Measurements from ENCODE around the gene CDH13.

Gene CDH13

GRCh38 chr16:83270061-83270460 lies 643.3 kb downstream of the CDH13 start:
- DNase-seq: no peak

GRCh38 chr16:83270640-83271039 lies 643.9 kb downstream of the CDH13 start:
- DNase-seq: no peak

- DNase-seq: no peak
These were observed 644.4 kb downstream of the CDH13 start for GRCh38 chr16:83271123-83271522.

- DNase-seq: no peak
These were observed 645.3 kb downstream of the CDH13 start for GRCh38 chr16:83271970-83272575.

GRCh38 chr16:83272843-83273242 lies 646.1 kb downstream of the CDH13 start:
- no peak for DNase-seq

- no peak for DNase-seq
These were observed 646.9 kb downstream of the CDH13 start for GRCh38 chr16:83273504-83274173.

- no peak for DNase-seq
These were observed 652.5 kb downstream of the CDH13 start for GRCh38 chr16:83279251-83279650.

GRCh38 chr16:83285921-83286320 lies 659.2 kb downstream of the CDH13 start:
- no peak for DNase-seq

GRCh38 chr16:83296505-83296904 lies 669.7 kb downstream of the CDH13 start:
- DNase-seq: no peak

- DNase-seq: no peak
These were observed 671.8 kb downstream of the CDH13 start for GRCh38 chr16:83298541-83298940.

- no peak for DNase-seq
These were observed 673.6 kb downstream of the CDH13 start for GRCh38 chr16:83300326-83300725.

GRCh38 chr16:83301971-83302370 lies 675.2 kb downstream of the CDH13 start:
- no peak for DNase-seq

GRCh38 chr16:83302853-83303252 lies 676.1 kb downstream of the CDH13 start:
- DNase-seq: no peak

- no peak for DNase-seq
These were observed 678.3 kb downstream of the CDH13 start for GRCh38 chr16:83305092-83305491.

GRCh38 chr16:83306961-83307593 lies 680.3 kb downstream of the CDH13 start:
- DNase-seq: no peak

GRCh38 chr16:83307594-83307992 lies 680.8 kb downstream of the CDH13 start:
- DNase-seq: no peak

GRCh38 chr16:83308414-83308813 lies 681.6 kb downstream of the CDH13 start:
- DNase-seq: no peak

- DNase-seq: no peak
These were observed 684.0 kb downstream of the CDH13 start for GRCh38 chr16:83310816-83311215.

- no peak for DNase-seq
These were observed 685.4 kb downstream of the CDH13 start for GRCh38 chr16:83312015-83312717.

- no peak for DNase-seq
These were observed 686.0 kb downstream of the CDH13 start for GRCh38 chr16:83312718-83313245.

- DNase-seq: no peak
These were observed 688.5 kb downstream of the CDH13 start for GRCh38 chr16:83315271-83315670.

- no peak for DNase-seq
These were observed 689.7 kb downstream of the CDH13 start for GRCh38 chr16:83316458-83316857.

- DNase-seq: no peak
These were observed 691.6 kb downstream of the CDH13 start for GRCh38 chr16:83318390-83318789.

GRCh38 chr16:83328936-83329335 lies 702.2 kb downstream of the CDH13 start:
- DNase-seq: no peak
